Nephron (organoid): Measurements from ENCODE around the gene XDH.

ENCODE experiments used
- H3K27ac Mint-ChIP-seq, 3 experiments: 2 replicates each; pipeline ENCODE4 v1.8.0; 2020; ENCODE audit warnings: mixed read lengths in 3 of 3, mild to moderate bottlenecking in 2 of 3, moderate library complexity in 1 of 3
- H3K27me3 Mint-ChIP-seq: 2 replicates; pipeline ENCODE4 v1.8.0; 2021; ENCODE audit warnings: low read depth, mild to moderate bottlenecking, moderate library complexity, mixed read lengths
- H3K36me3 Mint-ChIP-seq: 2 replicates; pipeline ENCODE4 v1.8.0; 2020; ENCODE audit warnings: low read depth, mixed read lengths
- H3K4me1 Mint-ChIP-seq: 2 replicates; pipeline ENCODE4 v1.8.0; 2020; ENCODE audit warnings: mixed read lengths
- H3K4me3 Mint-ChIP-seq, 3 experiments: 2 replicates each; pipeline ENCODE4 v1.8.0; 2020; ENCODE audit warnings: mild to moderate bottlenecking in 3 of 3, mixed read lengths in 3 of 3, moderate library complexity in 2 of 3
- H3K9me3 Mint-ChIP-seq: 2 replicates; pipeline ENCODE4 v1.8.0; 2020; ENCODE audit warnings: mixed read lengths
- CTCF ChIP-seq, 3 experiments: fragments of 200-600 bp; sonication (generic); IDR thresholded peaks; one replicate each; pipeline ENCODE4 v1.5.0; 2021; ENCODE audit warnings: antibody characterized with exemption in 3 of 3; ENCODE audit not compliant: unreplicated experiment in 3 of 3

XDH gene

GRCh38 chr2:31333527-31334183, 80.9 kb downstream of the XDH start:
- peak; percentile 92 to 96 (median 96) for TF ChIP-seq CTCF (IDR thresholded peaks at IDR 0.05; ENCODE audit: unreplicated experiment in 3 of 3)
- Mint-ChIP-seq H3K27ac (no peak overlapping the region), H3K4me1 (peaks cover 14% of the 10 kb centered on the region), H3K9me3 (no peaks in the 10 kb centered on the region), H3K4me3 (no peak overlapping the region), H3K27me3 (peaks cover 41% of the 10 kb centered on the region), H3K36me3 (no peaks in the 10 kb centered on the region)

GRCh38 chr2:31333046-31333445, 81.5 kb downstream of the XDH start:
- H3K4me1 Mint-ChIP-seq: peaks cover 14% of the 10 kb centered on the region
- H3K27ac Mint-ChIP-seq: no peak overlapping the region
- no peaks in the 10 kb centered on the region for H3K36me3 Mint-ChIP-seq
- peaks cover 41% of the 10 kb centered on the region for H3K27me3 Mint-ChIP-seq
- no peak for TF ChIP-seq CTCF (IDR thresholded peaks at IDR 0.05; ENCODE audit: unreplicated experiment in 3 of 3)
- H3K4me3 Mint-ChIP-seq: no peak overlapping the region
- H3K9me3 Mint-ChIP-seq: no peaks in the 10 kb centered on the region

- no peaks in the 10 kb centered on the region for H3K36me3 Mint-ChIP-seq
- TF ChIP-seq CTCF (IDR thresholded peaks at IDR 0.05; ENCODE audit: unreplicated experiment in 3 of 3): no peak
- H3K4me3 Mint-ChIP-seq: no peak overlapping the region
- H3K27ac Mint-ChIP-seq: no peak overlapping the region
- H3K4me1 Mint-ChIP-seq: peaks cover 13% of the 10 kb centered on the region
- no peaks in the 10 kb centered on the region for H3K9me3 Mint-ChIP-seq
- peaks cover 42% of the 10 kb centered on the region for H3K27me3 Mint-ChIP-seq
These were observed 82.0 kb downstream of the XDH start for GRCh38 chr2:31332521-31332920.

- TF ChIP-seq CTCF (IDR thresholded peaks at IDR 0.05; ENCODE audit: unreplicated experiment in 3 of 3): no peak
- Mint-ChIP-seq H3K27me3 (peaks cover 45% of the 10 kb centered on the region), H3K36me3 (no peaks in the 10 kb centered on the region), H3K27ac (no peak overlapping the region), H3K9me3 (no peaks in the 10 kb centered on the region), H3K4me3 (no peak overlapping the region), H3K4me1 (peaks cover 6% of the 10 kb centered on the region)
These were observed 83.4 kb downstream of the XDH start for GRCh38 chr2:31331156-31331555.

- no peaks in the 10 kb centered on the region for H3K9me3 Mint-ChIP-seq
- H3K27me3 Mint-ChIP-seq: peaks cover 38% of the 10 kb centered on the region
- H3K27ac Mint-ChIP-seq: no peak overlapping the region
- H3K36me3 Mint-ChIP-seq: no peaks in the 10 kb centered on the region
- peaks cover under 1% of the 10 kb centered on the region for H3K4me1 Mint-ChIP-seq
- no peak overlapping the region for H3K4me3 Mint-ChIP-seq
- no peak for TF ChIP-seq CTCF (IDR thresholded peaks at IDR 0.05; ENCODE audit: unreplicated experiment in 3 of 3)
These were observed 85.4 kb downstream of the XDH start for GRCh38 chr2:31329081-31329625.

GRCh38 chr2:31328026-31328425, 86.5 kb downstream of the XDH start:
- no peaks in the 10 kb centered on the region for H3K9me3 Mint-ChIP-seq
- H3K27me3 Mint-ChIP-seq: peaks cover 32% of the 10 kb centered on the region
- no peak overlapping the region for H3K4me3 Mint-ChIP-seq
- TF ChIP-seq CTCF (IDR thresholded peaks at IDR 0.05; ENCODE audit: unreplicated experiment in 3 of 3): no peak
- no peaks in the 10 kb centered on the region for H3K4me1 Mint-ChIP-seq
- no peak overlapping the region for H3K27ac Mint-ChIP-seq
- H3K36me3 Mint-ChIP-seq: no peaks in the 10 kb centered on the region
